Left hindlimb (tissue), 1 donor: Measurements from ENCODE around the gene DYNLRB1.
A peak's percentile ranks its signal among the peaks of the same experiment; 100 is the strongest.
"Not testable (repeated sequence)": the region's sequence is repeated elsewhere in the genome, so short reads cannot be mapped to it uniquely, and the experiment has no call there.

Experiments
- DNase-seq: peaks from one replicate; pipeline ENCODE4 v3.0.0-alpha.2; 2018

The DYNLRB1 gene

GRCh38 chr20:34516247-34517113 is at the start of gene DYNLRB1:
TSS of gene DYNLRB1 (plus strand) at chr20:34516422. CDS start at chr20:34516459, 37 bp downstream.
- peak; percentile 97 for DNase-seq

GRCh38 chr20:34468951-34469350 is 47.3 kb upstream of the DYNLRB1 start:
- no peak for DNase-seq

GRCh38 chr20:34472246-34472925 is 43.8 kb upstream of the DYNLRB1 start:
- DNase-seq: no peak

DNA sequence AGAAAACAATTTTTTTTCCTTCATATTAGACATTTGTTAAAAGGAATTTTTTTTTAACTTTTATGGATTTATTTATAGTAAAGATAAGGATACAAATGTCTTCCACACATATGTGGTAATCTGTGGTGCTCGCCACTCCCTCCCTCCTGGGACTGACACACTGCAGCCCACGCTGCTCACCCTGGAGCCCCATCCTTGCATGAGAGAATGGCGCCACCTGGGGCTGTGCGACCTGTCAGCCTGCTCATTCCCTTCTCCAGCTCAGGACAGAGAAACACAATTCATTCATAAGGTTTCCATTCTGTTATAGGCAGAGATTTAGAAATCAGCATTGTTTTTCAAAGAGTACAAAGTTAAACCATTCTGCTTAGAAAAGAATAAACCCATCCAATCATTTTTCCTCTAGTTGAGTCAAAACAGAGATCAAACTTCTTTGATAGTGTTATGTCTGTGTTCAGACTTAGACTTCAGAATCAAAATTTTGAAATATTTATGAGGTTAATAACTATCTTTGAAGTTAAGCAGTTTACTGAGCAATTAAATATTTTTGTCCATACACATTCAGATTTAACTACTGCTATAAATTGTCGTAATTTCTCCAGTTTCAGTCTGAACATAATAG is 42.8 kb upstream of the DYNLRB1 start:
- no peak for DNase-seq

DNA sequence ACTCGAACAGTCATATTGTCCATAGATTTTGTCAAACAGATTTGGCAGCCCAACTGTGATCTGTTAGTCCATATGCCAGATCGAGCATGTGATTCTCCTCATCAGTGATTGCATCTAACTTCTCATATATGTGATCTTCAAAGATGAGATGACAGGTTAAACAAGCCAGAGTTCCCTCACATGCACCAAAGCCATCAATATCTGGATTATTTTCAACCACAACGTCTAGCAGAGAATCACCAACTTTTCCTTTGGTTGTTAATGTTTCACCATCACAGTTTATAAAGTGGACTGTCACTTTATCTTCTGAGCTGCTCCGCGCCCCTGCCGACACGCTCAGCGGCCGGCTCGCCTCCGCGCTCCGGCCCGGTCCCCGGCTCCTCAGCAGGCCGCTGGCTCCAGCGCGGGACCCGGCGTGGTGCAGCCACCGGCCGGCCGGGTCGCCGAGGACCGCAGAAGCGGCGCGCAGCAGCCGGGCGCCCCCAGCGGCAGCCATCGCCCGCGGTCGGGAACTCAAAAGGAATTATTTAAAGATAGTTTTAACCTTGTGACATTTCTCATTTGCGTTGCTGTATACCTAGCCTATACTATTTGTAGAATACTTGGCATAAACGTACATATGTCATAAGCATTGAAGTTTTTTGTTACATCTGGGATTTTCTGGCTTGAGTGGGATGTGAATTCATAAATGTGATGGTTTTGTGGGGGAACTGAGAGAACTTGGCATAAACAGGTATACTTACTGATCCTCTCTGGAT is 40.1 kb upstream of the DYNLRB1 start:
- peak; percentile 57 for DNase-seq

GRCh38 chr20:34479627-34480026 is 36.6 kb upstream of the DYNLRB1 start:
- DNase-seq: no peak

DNA sequence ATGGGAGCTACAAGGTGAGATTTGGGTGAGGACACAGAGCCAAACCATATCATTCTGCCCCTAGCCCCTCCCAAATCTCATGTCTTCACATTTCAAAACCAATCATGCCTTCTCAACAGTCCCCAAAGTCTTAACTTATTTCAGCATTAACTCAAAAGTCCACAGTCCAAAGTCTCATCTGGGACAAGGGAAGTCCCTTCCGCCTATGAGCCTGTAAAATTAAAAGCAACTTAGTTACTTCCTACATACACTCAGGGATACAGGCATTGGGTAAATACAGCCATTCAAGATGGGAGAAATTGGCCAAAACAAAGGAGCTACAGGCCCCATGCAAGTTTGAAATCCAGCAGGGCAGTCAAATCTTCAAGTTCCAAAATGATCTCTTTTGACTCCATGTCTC is 34.1 kb upstream of the DYNLRB1 start:
- DNase-seq: not testable (repeated sequence)

DNA sequence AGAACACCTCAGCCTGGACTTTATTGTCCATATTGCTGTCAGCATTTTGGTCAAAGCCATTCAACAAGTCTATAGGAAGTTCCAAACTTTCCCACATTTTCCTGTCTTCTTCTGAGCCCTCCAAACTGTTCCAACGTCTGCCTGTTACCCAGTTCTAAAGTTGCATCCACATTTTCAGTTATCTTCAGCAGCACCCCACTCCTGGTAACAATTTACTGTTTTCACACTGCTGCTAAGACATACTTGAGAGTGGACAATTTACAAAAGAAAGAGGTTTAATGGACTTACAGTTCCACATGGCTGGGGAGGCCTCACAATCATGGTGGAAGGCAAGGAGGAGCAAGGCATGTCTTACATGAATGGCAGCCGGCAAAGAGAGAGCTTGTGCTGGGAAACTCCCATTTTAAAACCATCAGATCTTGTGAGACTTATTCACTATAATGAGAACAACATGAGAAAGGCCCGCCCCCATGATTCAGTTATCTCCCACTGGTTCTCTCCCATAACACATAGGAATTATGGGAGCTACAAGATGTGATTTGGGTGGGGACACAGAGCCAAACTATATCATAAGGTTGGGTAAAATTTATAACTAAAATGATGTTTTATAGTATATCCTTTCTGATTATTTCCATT is 32.5 kb upstream of the DYNLRB1 start:
- not testable (repeated sequence) for DNase-seq

GRCh38 chr20:34485068-34485634 is 31.1 kb upstream of the DYNLRB1 start:
- no peak for DNase-seq

DNA sequence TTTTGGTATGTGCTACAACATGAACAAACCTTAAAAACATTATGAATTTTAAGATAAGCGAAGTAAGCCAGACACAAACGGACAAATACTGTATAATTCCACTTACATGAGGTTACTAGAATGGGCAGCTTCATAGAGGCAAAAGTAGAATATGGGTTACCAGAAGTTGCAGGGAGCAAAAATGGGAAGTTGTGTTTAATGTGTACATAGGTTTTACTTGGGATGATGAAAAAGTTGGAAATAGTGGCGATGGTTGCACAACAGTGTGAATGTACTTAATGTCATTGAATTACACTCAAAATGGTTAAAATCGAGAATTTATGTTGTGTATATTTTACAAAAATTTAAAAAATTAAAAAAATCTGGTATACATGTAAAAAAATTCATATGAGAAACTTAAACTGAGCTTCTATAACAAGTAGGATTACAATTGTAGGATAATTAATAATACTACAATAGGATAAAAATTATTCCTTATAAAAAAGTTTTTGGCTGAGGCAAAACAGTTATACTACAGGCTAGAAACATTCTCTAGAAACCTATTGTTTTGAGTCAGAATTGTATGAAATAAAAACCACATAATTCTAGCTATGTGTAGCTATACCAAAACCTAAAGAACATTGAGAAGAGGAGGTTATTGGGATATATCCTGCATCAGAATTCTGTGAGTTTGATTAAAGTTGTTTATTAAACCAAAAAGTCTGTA is 24.8 kb upstream of the DYNLRB1 start:
- DNase-seq: no peak

- no peak for DNase-seq
Observed at GRCh38 chr20:34491932-34492509, 24.2 kb upstream of the DYNLRB1 start.

DNA sequence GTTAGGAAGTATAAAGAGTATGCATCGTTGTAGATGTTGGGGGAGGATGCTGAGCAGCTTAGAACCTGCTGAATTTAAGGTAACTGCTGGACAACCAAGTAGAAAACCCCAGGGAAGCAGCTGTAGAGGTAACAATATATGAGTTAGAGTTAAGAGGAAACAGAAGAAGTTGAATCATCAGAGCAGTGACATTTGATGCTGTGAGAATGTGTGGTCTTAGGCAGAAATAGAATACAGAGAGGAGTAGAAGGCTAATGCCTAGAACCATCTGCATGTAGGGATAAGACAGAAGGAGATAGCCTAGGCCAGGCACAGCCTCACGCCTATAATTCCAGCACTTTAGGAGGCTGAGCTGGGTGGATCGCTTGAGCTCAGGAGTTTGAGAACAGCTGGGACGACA is 22.6 kb upstream of the DYNLRB1 start:
- DNase-seq: no peak

DNA sequence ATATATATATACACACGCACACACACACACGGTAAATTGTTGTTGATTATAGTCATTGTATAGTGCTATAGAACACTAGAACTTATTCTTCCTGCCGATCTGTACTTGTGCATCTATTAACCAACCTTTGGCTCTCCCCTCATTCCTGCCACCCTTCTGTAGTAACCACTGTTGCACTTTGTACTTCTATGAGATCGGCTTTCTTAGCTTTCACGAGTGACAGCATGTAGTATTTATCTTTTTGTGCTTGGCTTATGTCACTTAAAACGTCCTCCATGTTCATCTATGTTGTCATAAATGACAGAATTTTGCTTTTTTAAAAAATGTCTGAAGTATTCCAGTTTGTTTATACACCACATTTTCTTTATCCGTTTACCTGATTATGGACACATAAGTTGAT is 20.9 kb upstream of the DYNLRB1 start:
- DNase-seq: no peak

- no peak for DNase-seq
Observed at GRCh38 chr20:34495916-34496315, 20.3 kb upstream of the DYNLRB1 start.

DNA sequence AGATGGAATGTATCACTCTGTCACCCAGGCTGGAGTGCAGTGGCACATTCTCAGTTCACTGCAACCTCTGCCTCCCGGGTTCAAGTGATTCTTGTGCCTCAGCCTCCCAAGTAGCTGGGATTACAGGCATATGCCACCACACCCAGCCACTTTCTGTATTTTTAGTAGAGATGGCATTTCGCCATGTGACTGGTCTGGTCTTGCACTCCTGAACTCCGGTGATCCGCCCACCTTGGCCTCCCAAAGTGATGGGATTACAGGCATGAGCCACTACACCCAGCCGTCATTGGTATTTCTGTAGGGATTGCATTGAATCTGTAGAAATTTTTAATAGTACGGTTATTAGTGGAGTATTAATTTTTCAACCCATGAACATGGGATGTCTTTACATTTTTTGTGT is 18.6 kb upstream of the DYNLRB1 start:
- DNase-seq: not testable (repeated sequence)

GRCh38 chr20:34500823-34501222 is 15.4 kb upstream of the DYNLRB1 start:
- no peak for DNase-seq

DNA sequence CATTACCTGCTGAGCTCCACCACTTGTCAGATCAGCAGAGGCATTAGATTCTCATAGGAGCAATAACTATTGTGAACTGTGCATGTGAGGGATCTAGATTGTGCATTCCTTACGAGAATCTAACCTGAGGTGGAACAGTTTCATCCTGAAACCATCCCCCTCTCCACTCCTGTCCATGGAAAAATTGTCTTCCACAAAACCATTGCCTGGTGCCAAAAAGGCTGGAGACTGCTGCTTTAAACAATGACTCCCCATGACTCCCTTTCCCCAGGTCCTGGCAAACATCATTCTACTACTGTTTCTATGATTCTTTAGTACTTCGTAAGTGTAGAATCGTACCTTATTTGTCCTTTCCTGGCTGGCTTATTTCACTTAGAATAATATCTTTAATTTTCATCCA is 9.7 kb upstream of the DYNLRB1 start:
- DNase-seq: no peak

- no peak for DNase-seq
Observed at GRCh38 chr20:34507702-34508413, 8.4 kb upstream of the DYNLRB1 start.

GRCh38 chr20:34510575-34510974 is 5.6 kb upstream of the DYNLRB1 start:
- no peak for DNase-seq

DNA sequence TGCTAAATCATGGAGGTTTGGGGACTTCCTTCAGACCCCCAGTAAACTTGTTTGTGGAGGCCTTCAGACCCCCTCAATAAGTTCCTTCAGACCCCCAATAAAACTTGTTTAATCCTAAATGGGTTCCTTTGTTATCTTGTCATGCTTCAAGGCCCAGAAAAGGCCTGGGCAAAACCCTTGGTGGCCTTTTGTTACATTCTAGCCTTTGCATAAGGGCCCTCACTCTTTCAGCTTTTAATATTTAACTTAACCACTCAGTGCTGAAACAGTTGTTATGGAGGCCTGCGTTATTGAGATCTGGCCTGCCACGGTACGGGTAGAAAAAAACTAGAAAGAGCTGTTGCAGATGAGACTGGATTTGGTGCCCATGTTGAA is 4.3 kb upstream of the DYNLRB1 start:
- DNase-seq: no peak
